ENCODE results near the gene P3H1.

DNA sequence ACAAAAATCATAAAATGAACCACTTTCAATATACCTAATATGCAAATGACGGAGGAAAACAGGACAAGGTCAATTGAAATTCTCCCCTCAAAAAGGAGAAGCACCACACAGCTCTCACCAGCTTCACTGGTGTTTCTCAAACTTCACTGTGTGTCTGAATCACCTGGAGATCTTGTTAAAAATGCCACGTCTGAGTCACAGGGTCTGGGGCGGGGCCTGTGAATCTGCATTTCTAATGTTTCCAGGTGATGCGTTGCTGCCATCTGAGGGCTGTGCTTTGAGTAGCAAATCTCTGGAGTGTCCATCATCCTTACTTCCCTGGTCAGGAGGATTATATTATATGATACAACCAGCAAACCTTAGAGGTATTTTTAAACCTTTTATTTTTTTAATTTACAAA lies 35.8 kb downstream of the P3H1 start:
- no peak for TF ChIP-seq POLR2AphosphoS5 (IDR thresholded peaks at IDR 0.05)
- no peak for TF ChIP-seq EP300 (IDR thresholded peaks at IDR 0.05)

All from upper lobe of left lung (tissue), 4 donors.